Large intestine (tissue), 3 donors: Measurements from ENCODE around the gene CYBRD1. TPM values are rescaled to one million over a fixed set of nuclear protein-coding genes. Genes with fewer than 3 reads are reported as not detected.

Experiments
- DNase-seq, 2 donors: peaks; one replicate each; pipeline versions ENCODE4 v3.0.0 to v3.0.0-alpha.2; 2013
- H3K27ac ChIP-seq: one replicate; pipeline ENCODE4 v1.5.1; 2013; ENCODE audit warnings: low read length
- H3K27me3 ChIP-seq: 2 replicates; pipeline ENCODE4 v1.6.1; 2013; ENCODE audit warnings: low read length; ENCODE audit not compliant: control insufficient read depth, insufficient read depth
- H3K36me3 ChIP-seq: 2 replicates; pipeline ENCODE4 v1.6.1; 2013; ENCODE audit warnings: low read length; ENCODE audit not compliant: control insufficient read depth, insufficient read depth
- H3K4me1 ChIP-seq: one replicate; pipeline ENCODE4 v1.6.1; 2013; ENCODE audit warnings: low read length; ENCODE audit not compliant: control insufficient read depth, insufficient read depth
- H3K4me3 ChIP-seq: one replicate; pipeline ENCODE4 v1.5.1; 2013; ENCODE audit warnings: low read length
- H3K9me3 ChIP-seq: one replicate; pipeline ENCODE4 v1.6.1; 2013; ENCODE audit warnings: mild to moderate bottlenecking, low read depth, low read length, moderate library complexity; ENCODE audit not compliant: control insufficient read depth
- WGBS: methylation state at CpG from one replicate; pipeline ENCODE4 v1.1.5; 2013; ENCODE audit warnings: low lambda C conversion rate; ENCODE audit not compliant: insufficient coverage; 5-methylcytosine and 5-hydroxymethylcytosine counted together
- polyA plus RNA-seq: library from polyadenylated mRNA; unstranded; fragments of 120-200 nt; gene quantifications from one replicate; pipeline ENCODE4 v1.2.1, GENCODE V29; 2013

Gene CYBRD1
- polyA plus RNA-seq, 1 donor: 25.5 TPM

- H3K27me3 ChIP-seq: peaks cover 9% of the 10 kb centered on the region
- no peaks in the 10 kb centered on the region for H3K4me1 ChIP-seq
- H3K36me3 ChIP-seq: no peaks in the 10 kb centered on the region
- no peak overlapping the region for H3K4me3 ChIP-seq
- 52% methylated on average over 2 of the region's 21 CpGs for WGBS
- DNase-seq: peak; percentile 58 to 64
- H3K9me3 ChIP-seq: peaks cover 2% of the 10 kb centered on the region
- no peak overlapping the region for H3K27ac ChIP-seq
Measured at GRCh38 chr2:171574149-171574795, 52.0 kb downstream of the CYBRD1 start.

- WGBS: no CpG with 5 or more reads among the region's 5 CpGs
- no peak overlapping the region for H3K27ac ChIP-seq
- H3K4me1 ChIP-seq: no peaks in the 10 kb centered on the region
- H3K36me3 ChIP-seq: no peaks in the 10 kb centered on the region
- no peak overlapping the region for H3K4me3 ChIP-seq
- peaks cover 9% of the 10 kb centered on the region for H3K27me3 ChIP-seq
- no peak for DNase-seq
- H3K9me3 ChIP-seq: peaks cover 2% of the 10 kb centered on the region
Measured at GRCh38 chr2:171575606-171576005, 53.3 kb downstream of the CYBRD1 start.

- no peak for DNase-seq
- H3K4me1 ChIP-seq: no peaks in the 10 kb centered on the region
- H3K4me3 ChIP-seq: no peak overlapping the region
- peaks cover 6% of the 10 kb centered on the region for H3K27me3 ChIP-seq
- peaks cover 2% of the 10 kb centered on the region for H3K9me3 ChIP-seq
- WGBS: no CpG with 5 or more reads among the region's 4 CpGs
- no peak overlapping the region for H3K27ac ChIP-seq
- no peaks in the 10 kb centered on the region for H3K36me3 ChIP-seq
Measured at GRCh38 chr2:171578127-171578803, 56.0 kb downstream of the CYBRD1 start.

GRCh38 chr2:171579481-171579880 lies 57.2 kb downstream of the CYBRD1 start:
- Histone ChIP-seq H3K36me3 (no peaks in the 10 kb centered on the region), H3K4me3 (no peak overlapping the region)

GRCh38 chr2:171583566-171583965 lies 61.3 kb downstream of the CYBRD1 start:
- no peak for DNase-seq
- whole genome bisulfite sequencing: no CpG with 5 or more reads among the region's 1 CpG
- Histone ChIP-seq H3K4me1 (no peaks in the 10 kb centered on the region), H3K27me3 (peaks cover 10% of the 10 kb centered on the region), H3K27ac (no peak overlapping the region), H3K9me3 (no peaks in the 10 kb centered on the region), H3K4me3 (no peak overlapping the region), H3K36me3 (no peaks in the 10 kb centered on the region)

More at GRCh38 chr2:171579481-171579880, 57.2 kb downstream of the CYBRD1 start:
- no peak for DNase-seq
- H3K27ac ChIP-seq: no peak overlapping the region
- no peaks in the 10 kb centered on the region for H3K9me3 ChIP-seq
- no peaks in the 10 kb centered on the region for H3K4me1 ChIP-seq
- no CpG with 5 or more reads among the region's 1 CpG for WGBS
- peaks cover 7% of the 10 kb centered on the region for H3K27me3 ChIP-seq

GRCh38 chr2:171584001-171584400 lies 61.7 kb downstream of the CYBRD1 start:
- no peaks in the 10 kb centered on the region for H3K36me3 ChIP-seq
- DNase-seq: no peak
- H3K27me3 ChIP-seq: peaks cover 10% of the 10 kb centered on the region
- H3K9me3 ChIP-seq: no peaks in the 10 kb centered on the region
- H3K4me1 ChIP-seq: no peaks in the 10 kb centered on the region
- H3K4me3 ChIP-seq: no peak overlapping the region
- no peak overlapping the region for H3K27ac ChIP-seq
- WGBS: 90% methylated on average over 1 of the region's 1 CpG

- Histone ChIP-seq H3K27ac (no peak overlapping the region), H3K9me3 (no peaks in the 10 kb centered on the region), H3K4me1 (no peaks in the 10 kb centered on the region), H3K27me3 (peaks cover 15% of the 10 kb centered on the region), H3K36me3 (no peaks in the 10 kb centered on the region), H3K4me3 (no peak overlapping the region)
- DNase-seq: no peak
- 60% methylated on average over 1 of the region's 4 CpGs for WGBS
Measured at GRCh38 chr2:171587132-171587531, 64.9 kb downstream of the CYBRD1 start.

GRCh38 chr2:171587567-171587966 lies 65.3 kb downstream of the CYBRD1 start:
- Histone ChIP-seq H3K36me3 (no peaks in the 10 kb centered on the region), H3K9me3 (no peaks in the 10 kb centered on the region), H3K4me1 (no peaks in the 10 kb centered on the region), H3K27ac (no peak overlapping the region), H3K4me3 (no peak overlapping the region), H3K27me3 (peaks cover 15% of the 10 kb centered on the region)
- WGBS: no CpG with 5 or more reads among the region's 4 CpGs
- no peak for DNase-seq

- H3K4me3 ChIP-seq: no peak overlapping the region
- no peak for DNase-seq
- no peak overlapping the region for H3K27ac ChIP-seq
- H3K9me3 ChIP-seq: no peaks in the 10 kb centered on the region
- no CpG with 5 or more reads among the region's 1 CpG for WGBS
- no peaks in the 10 kb centered on the region for H3K36me3 ChIP-seq
- H3K4me1 ChIP-seq: no peaks in the 10 kb centered on the region
- H3K27me3 ChIP-seq: peaks cover 11% of the 10 kb centered on the region
Measured at GRCh38 chr2:171590116-171590515, 67.8 kb downstream of the CYBRD1 start.

GRCh38 chr2:171592036-171592555 lies 69.8 kb downstream of the CYBRD1 start:
- WGBS: 80% methylated on average over 3 of the region's 7 CpGs
- Histone ChIP-seq H3K27me3 (peaks cover 10% of the 10 kb centered on the region), H3K27ac (no peak overlapping the region), H3K4me1 (no peaks in the 10 kb centered on the region), H3K4me3 (no peak overlapping the region), H3K36me3 (no peaks in the 10 kb centered on the region), H3K9me3 (no peaks in the 10 kb centered on the region)
- no peak for DNase-seq
